WTC11 (cell line): ENCODE results near the gene FAM240B.

Experiments
- CBFB ChIP-seq: sonication (generic); formaldehyde crosslinking; IDR thresholded peaks from 2 replicates; pipeline ENCODE4 v1.8.1; 2022; ENCODE audit warnings: mild to moderate bottlenecking, low read depth, missing genetic modification reagents
- CTCF ChIP-seq: fragments of 200-600 bp; IDR thresholded peaks from 2 replicates; pipeline ENCODE4 v1.8.0; 2022; ENCODE audit warnings: antibody characterized with exemption
- NR3C1 ChIP-seq: sonication (generic); formaldehyde crosslinking; conservative IDR thresholded peaks from 2 replicates; pipeline ENCODE4 v1.8.1; 2023; ENCODE audit warnings: low read depth, mild to moderate bottlenecking, missing genetic modification reagents
- USF2 ChIP-seq: sonication (generic); formaldehyde crosslinking; IDR thresholded peaks from 2 replicates; pipeline ENCODE4 v1.8.1; 2023; ENCODE audit warnings: mild to moderate bottlenecking, missing genetic modification reagents, moderate library complexity

GRCh38 chr9:38651400-38652042, 68.4 kb downstream of the FAM240B start:
- TF ChIP-seq USF2 (no peak), CTCF (no peak), CBFB (CRISPR knock-in tag) (no peak), NR3C1 (CRISPR knock-in tag) (no peak)
